ENCODE measurements around the gene YTHDF1. TPM values are rescaled to one million over a fixed set of nuclear protein-coding genes. Genes with fewer than 3 reads are reported as not detected.

YTHDF1 gene
- total RNA-seq, 1 donor from 2014 or later = 22.2 TPM

GRCh38 chr20:63261060-63261794 lies 45.3 kb upstream of the YTHDF1 start:
- Histone ChIP-seq H3K27ac (replicated peaks) (no peak overlapping the region), H3K36me3 (no peaks in the 10 kb centered on the region), H3K4me3 (no peak overlapping the region), H3K27me3 (ENCODE audit: low read depth) (peaks cover 91% of the 10 kb centered on the region), H3K9me3 (replicated peaks) (no peaks in the 10 kb centered on the region), H3K4me1 (no peaks in the 10 kb centered on the region)
- TF ChIP-seq, protein P1, sequence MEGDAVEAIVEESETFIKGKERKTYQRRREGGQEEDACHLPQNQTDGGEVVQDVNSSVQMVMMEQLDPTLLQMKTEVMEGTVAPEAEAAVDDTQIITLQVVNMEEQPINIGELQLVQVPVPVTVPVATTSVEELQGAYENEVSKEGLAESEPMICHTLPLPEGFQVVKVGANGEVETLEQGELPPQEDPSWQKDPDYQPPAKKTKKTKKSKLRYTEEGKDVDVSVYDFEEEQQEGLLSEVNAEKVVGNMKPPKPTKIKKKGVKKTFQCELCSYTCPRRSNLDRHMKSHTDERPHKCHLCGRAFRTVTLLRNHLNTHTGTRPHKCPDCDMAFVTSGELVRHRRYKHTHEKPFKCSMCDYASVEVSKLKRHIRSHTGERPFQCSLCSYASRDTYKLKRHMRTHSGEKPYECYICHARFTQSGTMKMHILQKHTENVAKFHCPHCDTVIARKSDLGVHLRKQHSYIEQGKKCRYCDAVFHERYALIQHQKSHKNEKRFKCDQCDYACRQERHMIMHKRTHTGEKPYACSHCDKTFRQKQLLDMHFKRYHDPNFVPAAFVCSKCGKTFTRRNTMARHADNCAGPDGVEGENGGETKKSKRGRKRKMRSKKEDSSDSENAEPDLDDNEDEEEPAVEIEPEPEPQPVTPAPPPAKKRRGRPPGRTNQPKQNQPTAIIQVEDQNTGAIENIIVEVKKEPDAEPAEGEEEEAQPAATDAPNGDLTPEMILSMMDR (IDR thresholded peaks at IDR 0.05; ENCODE audit: borderline replicate concordance) = no peak
- intact Hi-C loops (cut with micrococcal nuclease) = no loop called here
- no peak for DNase-seq

DNA sequence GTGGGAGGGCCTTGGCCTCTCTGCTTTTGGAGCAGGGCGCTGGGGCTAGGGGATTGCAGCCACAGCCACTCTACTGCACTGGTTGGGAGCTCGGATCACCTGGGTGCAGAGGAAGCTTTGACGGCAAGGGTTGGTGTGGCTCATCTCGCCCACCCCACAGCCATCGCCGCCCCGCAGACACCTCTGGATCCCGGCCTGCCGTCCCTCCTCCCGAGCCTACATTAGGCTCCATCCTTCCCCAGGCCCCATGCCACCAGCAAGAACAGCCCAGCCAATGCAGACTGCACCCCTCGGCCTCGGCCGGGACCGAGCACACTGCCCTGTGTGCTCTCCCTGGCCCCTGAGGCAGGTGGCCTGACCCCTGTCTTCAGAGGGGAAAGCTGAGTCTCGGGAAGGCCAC lies 44.6 kb upstream of the YTHDF1 start:
- Histone ChIP-seq H3K27me3 (ENCODE audit: low read depth) (peaks cover 91% of the 10 kb centered on the region), H3K36me3 (no peaks in the 10 kb centered on the region), H3K9me3 (replicated peaks) (no peaks in the 10 kb centered on the region), H3K4me1 (no peaks in the 10 kb centered on the region), H3K4me3 (no peak overlapping the region), H3K27ac (replicated peaks) (no peak overlapping the region)
- intact Hi-C loops (cut with micrococcal nuclease) = no loop called here
- DNase-seq = no peak
- TF ChIP-seq, protein P1 (IDR thresholded peaks at IDR 0.05; ENCODE audit: borderline replicate concordance) = no peak

GRCh38 chr20:63259734-63260460 lies 44.0 kb upstream of the YTHDF1 start:
- no peak overlapping the region for H3K27ac ChIP-seq (replicated peaks)

GRCh38 chr20:63258781-63259180 lies 42.9 kb upstream of the YTHDF1 start:
- TF ChIP-seq, protein P1 (IDR thresholded peaks at IDR 0.05; ENCODE audit: borderline replicate concordance) = no peak
- Histone ChIP-seq H3K4me3 (no peak overlapping the region), H3K27ac (replicated peaks) (no peak overlapping the region), H3K27me3 (ENCODE audit: low read depth) (peaks cover 91% of the 10 kb centered on the region), H3K4me1 (peaks cover 11% of the 10 kb centered on the region), H3K9me3 (replicated peaks) (no peaks in the 10 kb centered on the region), H3K36me3 (no peaks in the 10 kb centered on the region)
- DNase-seq = no peak
- intact Hi-C loops (cut with micrococcal nuclease) = no loop called here

More at GRCh38 chr20:63259734-63260460, 44.0 kb upstream of the YTHDF1 start:
- TF ChIP-seq, protein P1 (IDR thresholded peaks at IDR 0.05; ENCODE audit: borderline replicate concordance) = no peak
- intact Hi-C loops (cut with micrococcal nuclease) = no loop called here
- H3K27me3 ChIP-seq (ENCODE audit: low read depth) = peaks cover 91% of the 10 kb centered on the region
- no peaks in the 10 kb centered on the region for H3K4me1 ChIP-seq
- no peak overlapping the region for H3K4me3 ChIP-seq
- DNase-seq = no peak
- H3K36me3 ChIP-seq = no peaks in the 10 kb centered on the region
- no peaks in the 10 kb centered on the region for H3K9me3 ChIP-seq (replicated peaks)

DNA sequence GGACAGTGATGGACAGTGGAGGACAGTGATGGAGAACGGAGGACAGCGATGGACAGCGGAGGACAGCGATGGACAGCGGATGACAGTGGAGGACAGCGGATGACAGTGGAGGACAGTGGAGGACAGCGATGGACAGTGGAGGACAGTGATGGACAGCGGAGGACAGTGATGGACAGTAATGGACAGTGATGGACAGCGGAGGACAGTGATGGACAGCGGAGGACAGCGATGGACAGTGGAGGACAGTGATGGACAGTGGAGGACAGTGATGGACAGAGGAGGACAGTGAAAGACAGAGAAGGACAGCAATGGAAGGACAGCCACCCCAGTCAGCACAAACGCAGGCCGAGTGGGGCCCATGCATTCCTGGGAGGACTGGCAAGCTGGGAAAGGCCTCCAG lies 41.7 kb upstream of the YTHDF1 start:
- H3K27me3 ChIP-seq (ENCODE audit: low read depth) = peaks cover 91% of the 10 kb centered on the region
- intact Hi-C loops (cut with micrococcal nuclease) = no loop called here
- no peak overlapping the region for H3K27ac ChIP-seq (replicated peaks)
- TF ChIP-seq, protein P1 (IDR thresholded peaks at IDR 0.05; ENCODE audit: borderline replicate concordance) = no peak
- peaks cover 20% of the 10 kb centered on the region for H3K4me1 ChIP-seq
- H3K9me3 ChIP-seq (replicated peaks) = no peaks in the 10 kb centered on the region
- DNase-seq = no peak
- H3K4me3 ChIP-seq = no peak overlapping the region
- H3K36me3 ChIP-seq = no peaks in the 10 kb centered on the region

All from left ventricle myocardium inferior (tissue), 1 donor.